Neural crest cell (in vitro differentiated cells): Measurements from ENCODE around the gene FGA. TPM values are rescaled to one million over a fixed set of nuclear protein-coding genes. Genes with fewer than 3 reads are reported as not detected.

Experiments
- DNase-seq: peaks from one replicate; pipeline ENCODE4 v3.0.0; 2021; ENCODE audit warnings: low read depth, mixed read lengths, low spot score
- H3K27ac Mint-ChIP-seq: one replicate; pipeline ENCODE4 v1.8.0; 2021; ENCODE audit warnings: mild to moderate bottlenecking, mixed read lengths; ENCODE audit not compliant: unreplicated experiment
- H3K27me3 Mint-ChIP-seq: 2 replicates; pipeline ENCODE4 v1.8.0; 2021; ENCODE audit warnings: low read depth, mild to moderate bottlenecking, mixed read lengths
- H3K36me3 Mint-ChIP-seq: 2 replicates; pipeline ENCODE4 v1.8.0; 2021; ENCODE audit warnings: low read depth, mild to moderate bottlenecking, mixed read lengths
- H3K4me1 Mint-ChIP-seq: 2 replicates; pipeline ENCODE4 v1.8.0; 2021; ENCODE audit warnings: mixed read lengths
- H3K4me3 Mint-ChIP-seq: one replicate; pipeline ENCODE4 v1.8.0; 2021; ENCODE audit warnings: mild to moderate bottlenecking, mixed read lengths
- H3K9me3 Mint-ChIP-seq: 2 replicates; pipeline ENCODE4 v1.8.0; 2021; ENCODE audit warnings: mixed read lengths
- total RNA-seq: library from RNA; stranded (reverse); gene quantifications from 2 replicates; pipeline ENCODE4 v1.2.1, GENCODE V29; 2021
- TF ChIP-seq, protein P1 (sequence below): fragments of 200-600 bp; sonication (generic); conservative IDR thresholded peaks from 2 replicates; pipeline ENCODE4 v1.5.0; 2021; ENCODE audit warnings: antibody characterized with exemption, mild to moderate bottlenecking

Gene FGA
- total RNA-seq, 1 donor from 2014 or later = not detected

DNA sequence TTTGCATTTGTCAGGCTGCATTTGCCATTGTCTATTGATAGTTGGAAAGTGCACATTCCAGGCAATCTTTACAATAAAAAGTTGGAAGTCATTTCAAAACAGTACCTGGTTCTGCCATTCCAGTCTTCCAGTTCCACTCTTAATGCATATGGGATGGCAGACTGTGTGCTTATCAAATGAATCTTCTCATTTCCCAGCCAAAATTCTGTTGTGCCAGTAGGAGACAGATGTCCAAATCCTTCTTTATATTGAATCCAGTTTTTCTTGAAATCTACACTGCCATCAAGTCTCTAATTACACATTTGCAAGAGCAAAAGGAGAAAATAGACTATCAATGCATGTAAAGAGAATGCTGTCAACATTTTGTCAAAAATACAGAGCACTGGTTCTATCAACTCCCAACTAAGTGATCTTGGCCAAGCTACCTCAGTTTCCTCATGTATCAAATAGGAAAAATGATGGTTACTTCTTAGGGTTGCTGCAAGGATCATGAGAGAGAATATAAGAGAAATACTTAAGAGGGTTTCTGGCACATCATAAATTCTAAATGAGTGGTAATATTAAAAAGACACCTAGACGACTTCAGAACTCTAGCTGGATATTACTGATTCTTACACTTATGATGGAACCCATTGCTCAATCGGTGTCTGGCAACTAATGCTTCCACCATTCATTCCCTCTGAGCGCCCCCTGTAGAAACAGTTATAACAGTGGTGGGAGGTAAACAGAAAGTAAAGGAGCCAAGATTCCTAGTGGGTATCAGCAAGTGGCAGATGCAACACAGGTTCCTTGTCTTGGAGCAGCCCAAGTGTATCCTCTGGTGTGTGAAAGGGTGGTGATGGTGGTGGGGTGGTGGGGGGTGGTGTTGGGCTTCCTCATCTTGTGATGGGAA lies 18.1 kb upstream of the FGA start:
- no peaks in the 10 kb centered on the region for H3K9me3 Mint-ChIP-seq
- H3K4me1 Mint-ChIP-seq = no peaks in the 10 kb centered on the region
- H3K4me3 Mint-ChIP-seq = no peak overlapping the region
- DNase-seq = no peak
- no peak overlapping the region for H3K27ac Mint-ChIP-seq
- TF ChIP-seq, protein P1, sequence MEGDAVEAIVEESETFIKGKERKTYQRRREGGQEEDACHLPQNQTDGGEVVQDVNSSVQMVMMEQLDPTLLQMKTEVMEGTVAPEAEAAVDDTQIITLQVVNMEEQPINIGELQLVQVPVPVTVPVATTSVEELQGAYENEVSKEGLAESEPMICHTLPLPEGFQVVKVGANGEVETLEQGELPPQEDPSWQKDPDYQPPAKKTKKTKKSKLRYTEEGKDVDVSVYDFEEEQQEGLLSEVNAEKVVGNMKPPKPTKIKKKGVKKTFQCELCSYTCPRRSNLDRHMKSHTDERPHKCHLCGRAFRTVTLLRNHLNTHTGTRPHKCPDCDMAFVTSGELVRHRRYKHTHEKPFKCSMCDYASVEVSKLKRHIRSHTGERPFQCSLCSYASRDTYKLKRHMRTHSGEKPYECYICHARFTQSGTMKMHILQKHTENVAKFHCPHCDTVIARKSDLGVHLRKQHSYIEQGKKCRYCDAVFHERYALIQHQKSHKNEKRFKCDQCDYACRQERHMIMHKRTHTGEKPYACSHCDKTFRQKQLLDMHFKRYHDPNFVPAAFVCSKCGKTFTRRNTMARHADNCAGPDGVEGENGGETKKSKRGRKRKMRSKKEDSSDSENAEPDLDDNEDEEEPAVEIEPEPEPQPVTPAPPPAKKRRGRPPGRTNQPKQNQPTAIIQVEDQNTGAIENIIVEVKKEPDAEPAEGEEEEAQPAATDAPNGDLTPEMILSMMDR = no peak
- no peaks in the 10 kb centered on the region for H3K36me3 Mint-ChIP-seq
- peaks cover 38% of the 10 kb centered on the region for H3K27me3 Mint-ChIP-seq

DNA sequence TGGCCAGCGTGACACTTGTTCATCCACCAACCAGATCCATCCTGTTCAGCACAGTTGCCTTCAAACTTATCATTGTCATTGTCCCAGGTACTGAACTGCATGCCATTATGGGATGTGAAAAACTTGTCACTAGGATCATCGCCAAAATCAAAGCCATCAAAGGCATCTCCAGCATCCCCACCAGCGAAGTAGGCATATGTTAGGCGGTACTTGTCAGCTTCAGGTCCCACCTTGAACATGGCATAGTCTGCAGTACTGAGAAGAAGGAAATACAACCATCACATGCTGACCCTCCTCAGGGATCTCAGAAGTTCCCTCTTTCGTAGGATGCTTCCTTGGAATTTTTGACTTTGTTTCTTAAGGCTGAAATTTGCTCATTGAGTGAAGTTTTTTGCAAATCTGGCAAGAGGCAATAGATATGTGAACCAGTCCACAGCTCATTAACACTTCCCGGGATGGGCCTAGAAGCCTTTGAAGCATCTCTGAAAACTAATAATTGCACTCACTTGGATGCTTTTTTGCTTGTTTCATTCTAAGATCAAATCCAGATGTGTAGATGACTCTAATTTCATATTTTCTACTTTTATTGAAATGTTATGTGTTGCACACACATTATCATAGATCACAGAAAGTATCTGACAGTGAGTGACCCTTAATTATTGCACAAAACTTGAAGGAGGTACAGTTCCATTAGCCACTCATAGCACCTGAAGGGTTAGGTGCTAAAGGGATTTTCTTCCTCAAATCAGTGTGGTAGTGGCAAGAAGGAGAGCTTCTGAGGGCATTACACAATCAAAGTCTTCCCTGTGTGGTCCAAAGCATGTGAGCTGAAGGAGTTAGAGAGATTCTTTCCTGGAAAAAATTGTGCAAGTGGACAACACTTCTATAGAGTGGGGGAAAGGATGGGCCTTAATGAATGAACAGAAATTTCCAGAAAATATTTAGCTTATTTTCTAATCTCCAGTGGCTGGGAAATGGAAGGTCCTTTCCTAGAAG lies 16.5 kb upstream of the FGA start:
- H3K27ac Mint-ChIP-seq = no peak overlapping the region
- peaks cover 38% of the 10 kb centered on the region for H3K27me3 Mint-ChIP-seq
- no peaks in the 10 kb centered on the region for H3K36me3 Mint-ChIP-seq
- H3K9me3 Mint-ChIP-seq = no peaks in the 10 kb centered on the region
- H3K4me3 Mint-ChIP-seq = no peak overlapping the region
- DNase-seq = no peak
- TF ChIP-seq, protein P1 = no peak
- H3K4me1 Mint-ChIP-seq = no peaks in the 10 kb centered on the region

GRCh38 chr4:154604696-154605200 lies 14.2 kb upstream of the FGA start:
- H3K4me1 Mint-ChIP-seq = no peaks in the 10 kb centered on the region
- peaks cover 28% of the 10 kb centered on the region for H3K27me3 Mint-ChIP-seq
- no peaks in the 10 kb centered on the region for H3K9me3 Mint-ChIP-seq
- no peaks in the 10 kb centered on the region for H3K36me3 Mint-ChIP-seq
- TF ChIP-seq, protein P1 = no peak
- no peak overlapping the region for H3K27ac Mint-ChIP-seq
- DNase-seq = no peak
- H3K4me3 Mint-ChIP-seq = no peak overlapping the region

DNA sequence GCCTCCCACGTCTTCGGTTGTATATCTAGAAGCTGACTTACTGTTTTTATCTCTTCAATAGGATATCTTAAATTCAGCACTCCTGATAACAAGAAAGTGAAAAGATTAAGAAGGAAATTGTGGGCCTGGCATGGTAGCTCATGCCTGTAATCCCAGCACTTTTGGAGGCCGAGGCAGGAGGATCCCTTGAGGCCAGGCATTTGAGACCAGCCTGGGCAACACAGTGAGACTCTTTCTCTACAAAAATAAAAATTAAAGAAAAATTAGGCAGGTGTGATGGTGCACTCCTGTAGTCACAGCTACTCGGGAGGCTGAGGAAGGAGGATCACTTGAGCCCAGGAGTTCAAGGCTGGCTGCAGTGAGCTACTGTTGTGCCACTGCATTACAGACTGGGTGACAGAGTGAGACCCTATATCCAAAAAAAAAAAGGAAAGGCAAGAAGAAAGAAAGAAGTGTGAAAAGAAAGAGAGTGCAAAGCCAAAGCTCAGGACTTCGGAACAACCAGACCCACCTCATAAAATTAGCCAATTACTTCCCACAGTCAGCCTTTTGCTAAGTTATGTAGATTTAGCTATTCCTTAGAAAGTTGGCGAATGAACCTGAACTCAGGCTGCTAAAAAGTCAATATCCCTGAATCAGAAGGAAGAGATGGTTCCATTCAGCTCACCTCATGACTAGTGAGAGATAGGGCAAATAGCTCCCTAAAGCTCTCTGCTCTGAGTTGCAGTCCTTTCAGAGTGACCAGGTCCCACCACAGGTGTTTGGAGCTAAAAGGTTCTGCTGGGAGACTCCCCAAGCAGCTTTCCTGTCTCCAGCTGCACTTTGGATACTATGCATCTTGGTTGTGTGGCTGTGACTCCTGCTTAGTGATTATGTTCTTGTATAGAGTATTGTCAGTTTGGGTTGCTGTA lies 12.7 kb upstream of the FGA start:
- Mint-ChIP-seq H3K4me1 (no peaks in the 10 kb centered on the region), H3K27ac (no peak overlapping the region), H3K27me3 (peaks cover 16% of the 10 kb centered on the region), H3K9me3 (no peaks in the 10 kb centered on the region), H3K4me3 (no peak overlapping the region), H3K36me3 (no peaks in the 10 kb centered on the region)
- TF ChIP-seq, protein P1 = no peak
- no peak for DNase-seq
